Right ventricle myocardium inferior (tissue), 1 donor: ENCODE results near the gene CDT1. TPM values are rescaled to one million over a fixed set of nuclear protein-coding genes. Genes with fewer than 3 reads are reported as not detected.

ENCODE experiments used
- ATAC-seq: fragments of 200-7000 bp; cut with Tn5 transposase; one replicate; pipeline ENCODE4 v1.9.1; 2020; ENCODE audit warnings: mild to moderate bottlenecking, moderate library complexity
- DNase-seq: peaks from one replicate; pipeline ENCODE4 v3.0.0; 2021; ENCODE audit errors: missing footprints
- intact Hi-C: fragments of 100-400 bp; cut with DNase I; formaldehyde crosslinking; loops from one replicate; pipeline ENCODE4 v1.11.0; 2022
- total RNA-seq: library from RNA; stranded (reverse); fragmentation: NEBNext Ultra II Directional; extraction: Animal tissue kit (Norgen Biotek cat#: 25700); gene quantifications from one replicate; pipeline ENCODE4 v1.2.1, GENCODE V29; 2021
- donor health status: DM: no; HTN: yes; CAD: no; lungs with severe emphysema.

Gene CDT1
- total RNA-seq, 1 donor from 2014 or later: 0.65 TPM

GRCh38 chr16:88793251-88793954 is 10.2 kb upstream of the CDT1 start:
- intact Hi-C loops: no loop called here
- ATAC-seq (no peak), DNase-seq (no peak)

GRCh38 chr16:88796278-88796677 is 7.3 kb upstream of the CDT1 start:
- ATAC-seq (no peak), DNase-seq (no peak)
- intact Hi-C loops: no loop called here

GRCh38 chr16:88798073-88798472 is 5.5 kb upstream of the CDT1 start:
- no peak for ATAC-seq
- DNase-seq: no peak
- intact Hi-C loops: no loop called here

- no peak for ATAC-seq
- intact Hi-C loops: no loop called here
- no peak for DNase-seq
Observed at GRCh38 chr16:88798772-88799455, 4.7 kb upstream of the CDT1 start.

GRCh38 chr16:88799569-88800276 is 3.9 kb upstream of the CDT1 start:
- ATAC-seq (no peak), DNase-seq (no peak)
- intact Hi-C loops: no loop called here

GRCh38 chr16:88800277-88800592 is 3.4 kb upstream of the CDT1 start:
- DNase-seq (no peak), ATAC-seq (no peak)
- intact Hi-C loops: no loop called here

- intact Hi-C loops: no loop called here
- DNase-seq (no peak), ATAC-seq (no peak)
Observed at GRCh38 chr16:88804173-88804551, 573 bp downstream of the CDT1 start.

GRCh38 chr16:88804552-88805339 is 1.2 kb downstream of the CDT1 start:
- intact Hi-C loops: no loop called here
- ATAC-seq (no peak), DNase-seq (no peak)

GRCh38 chr16:88805340-88805715 is 1.7 kb downstream of the CDT1 start:
- no peak for DNase-seq

GRCh38 chr16:88805887-88806393 is 2.4 kb downstream of the CDT1 start:
- DNase-seq (no peak), ATAC-seq (no peak)
- intact Hi-C loops: no loop called here

More at GRCh38 chr16:88805340-88805715, 1.7 kb downstream of the CDT1 start:
- intact Hi-C loops: no loop called here
- no peak for ATAC-seq

- ATAC-seq: no peak
- intact Hi-C loops: no loop called here
- DNase-seq: no peak
Observed at GRCh38 chr16:88806491-88807111, 3.0 kb downstream of the CDT1 start.

- no peak for ATAC-seq
- intact Hi-C loops: no loop called here
- no peak for DNase-seq
Observed at GRCh38 chr16:88807142-88807625, 3.6 kb downstream of the CDT1 start.

- ATAC-seq (no peak), DNase-seq (no peak)
- intact Hi-C loops: no loop called here
Observed at GRCh38 chr16:88807626-88808453, 4.3 kb downstream of the CDT1 start.

- ATAC-seq (no peak), DNase-seq (no peak)
- intact Hi-C loops: no loop called here
Observed at GRCh38 chr16:88809068-88809675, 5.6 kb downstream of the CDT1 start.

- DNase-seq (no peak), ATAC-seq (no peak)
- intact Hi-C loops: loop anchor here (5.0 kb wide), 3 partner anchors 133 to 408 kb away; partner anchors contain the start of genes CDH15 and ZNF778
Observed at GRCh38 chr16:88809676-88810165, 6.1 kb downstream of the CDT1 start.

GRCh38 chr16:88810166-88810911 is 6.8 kb downstream of the CDT1 start:
- DNase-seq: no peak
- no peak for ATAC-seq
- intact Hi-C loops: loop anchor here (5.0 kb wide), 3 partner anchors 132 to 407 kb away; partner anchors contain the start of genes CDH15 and ZNF778
